Right renal pelvis (tissue), 4 donors: ENCODE results near the gene ZEB2. TPM values are rescaled to one million over a fixed set of nuclear protein-coding genes. Genes with fewer than 3 reads are reported as not detected.
A peak's percentile ranks its signal among the peaks of the same experiment; 100 is the strongest.

Experiments used
- DNase-seq, 4 donors: peaks; one replicate each; pipeline ENCODE4 v3.0.0-alpha.2; 2013; ENCODE audit warnings: low read depth in 4 of 4, low spot score in 3 of 4, missing footprints in 1 of 4
- polyA plus RNA-seq, 4 donors: library from polyadenylated mRNA; unstranded; fragments of 120-200 nt; gene quantifications; one replicate each; pipeline ENCODE4 v1.2.1, GENCODE V29; 2013; ENCODE audit not compliant: insufficient read length in 4 of 4

ZEB2 gene
- polyA plus RNA-seq, 4 donors: 113 to 148 (median 138) TPM

GRCh38 chr2:144431998-144432397 is 87.9 kb downstream of the ZEB2 start:
- DNase-seq: no peak

DNA sequence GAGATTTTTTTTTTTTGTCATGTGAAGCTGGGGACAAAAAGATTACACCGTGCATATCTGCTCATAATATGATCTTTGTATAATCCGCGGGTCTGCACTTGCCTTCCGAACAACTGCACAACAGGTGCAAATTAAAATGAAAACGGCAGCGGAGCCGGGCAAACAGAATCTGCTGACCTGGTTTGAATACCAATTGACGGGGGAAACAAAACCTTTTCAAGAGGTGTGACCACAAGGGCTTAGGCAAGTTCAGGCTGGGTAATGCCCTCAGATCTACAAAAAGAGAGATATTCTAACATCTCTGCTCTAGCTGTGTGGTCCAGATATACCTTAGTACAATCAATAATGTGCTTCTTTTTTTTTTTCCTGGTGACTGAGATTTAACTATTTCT is 88.5 kb downstream of the ZEB2 start:
- no peak for DNase-seq

- peak in 3 of 4 donors; percentile 59 to 67 (median 67) for DNase-seq
Observed at GRCh38 chr2:144430722-144431391, 89.1 kb downstream of the ZEB2 start.

DNA sequence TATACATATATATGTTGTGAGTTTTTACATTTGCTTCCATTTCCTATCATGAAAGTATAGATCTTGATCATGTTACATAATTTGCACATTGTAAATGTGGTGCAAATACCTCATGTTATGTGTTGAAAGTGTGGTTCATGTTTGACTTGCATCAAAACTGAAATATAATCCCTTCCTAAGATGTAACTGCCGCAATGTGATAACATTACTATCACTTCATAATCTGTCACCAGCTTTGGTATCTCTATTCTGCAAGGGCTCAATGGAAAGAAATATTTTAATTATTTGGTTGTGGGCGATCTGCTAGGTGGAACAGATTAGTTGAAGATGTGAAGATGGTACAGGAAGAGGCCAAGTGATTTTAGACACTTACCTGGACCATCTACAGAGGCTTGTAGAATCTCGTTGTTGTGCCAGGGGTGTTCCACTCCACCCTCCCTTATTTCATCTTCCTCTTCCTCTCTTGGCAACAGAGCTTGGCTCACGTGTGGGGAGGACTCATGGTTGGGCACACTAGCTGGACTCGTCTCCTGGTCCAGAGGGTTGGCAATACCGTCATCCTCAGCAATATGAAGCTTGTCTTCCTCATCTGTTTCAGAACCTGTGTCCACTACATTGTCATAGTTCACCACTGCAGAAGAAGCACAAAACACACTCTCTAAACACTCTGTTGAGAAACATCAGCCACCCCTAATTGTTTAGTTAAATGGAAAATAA is 90.4 kb downstream of the ZEB2 start:
- DNase-seq: no peak

DNA sequence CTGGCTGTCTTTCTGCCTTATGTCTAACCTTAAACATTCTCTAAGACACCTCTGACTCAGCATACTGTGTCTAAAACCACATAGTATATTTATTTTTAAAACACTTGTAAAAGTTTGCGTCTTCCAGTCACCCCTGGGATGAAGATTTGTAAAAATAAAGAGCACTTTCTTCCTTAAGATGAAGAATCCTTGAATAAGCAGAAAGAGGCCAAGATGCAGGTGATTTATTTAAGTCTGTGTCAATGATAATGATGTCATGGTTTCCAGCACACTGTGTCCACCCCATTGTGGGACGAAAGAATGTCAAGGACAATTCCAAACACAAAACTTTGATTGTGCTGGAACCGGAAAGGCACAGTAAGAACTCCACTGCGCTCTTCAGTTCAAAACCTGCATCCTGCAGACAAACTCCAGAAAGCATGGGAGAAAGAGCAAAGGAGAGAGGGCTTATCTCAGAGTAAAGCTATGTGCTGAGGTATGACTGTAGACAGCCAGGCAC is 92.9 kb downstream of the ZEB2 start:
- no peak for DNase-seq

GRCh38 chr2:144426355-144426754 is 93.6 kb downstream of the ZEB2 start:
- DNase-seq: no peak

- no peak for DNase-seq
Observed at GRCh38 chr2:144424559-144425240, 95.2 kb downstream of the ZEB2 start.

- DNase-seq: no peak
Observed at GRCh38 chr2:144421606-144422510, 98.1 kb downstream of the ZEB2 start.

DNA sequence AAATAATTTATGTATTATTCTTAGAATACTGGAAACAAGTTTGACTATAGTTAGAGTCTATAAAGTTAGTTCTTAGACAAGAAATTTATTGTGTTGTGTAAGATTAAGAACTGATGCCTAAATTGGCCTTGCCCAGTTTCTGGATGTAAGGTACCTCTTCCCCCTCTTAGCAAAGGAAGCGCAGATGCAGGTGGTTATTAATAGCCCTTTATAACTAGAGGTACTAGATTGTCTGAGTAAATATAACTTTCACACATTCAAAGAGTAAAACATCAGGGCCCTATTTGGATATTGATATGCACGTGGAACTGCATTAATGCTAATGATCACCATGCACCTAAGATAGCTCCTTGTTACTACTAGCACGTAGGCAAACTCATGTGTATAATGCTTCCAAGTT is 100.7 kb downstream of the ZEB2 start:
- DNase-seq: no peak

DNA sequence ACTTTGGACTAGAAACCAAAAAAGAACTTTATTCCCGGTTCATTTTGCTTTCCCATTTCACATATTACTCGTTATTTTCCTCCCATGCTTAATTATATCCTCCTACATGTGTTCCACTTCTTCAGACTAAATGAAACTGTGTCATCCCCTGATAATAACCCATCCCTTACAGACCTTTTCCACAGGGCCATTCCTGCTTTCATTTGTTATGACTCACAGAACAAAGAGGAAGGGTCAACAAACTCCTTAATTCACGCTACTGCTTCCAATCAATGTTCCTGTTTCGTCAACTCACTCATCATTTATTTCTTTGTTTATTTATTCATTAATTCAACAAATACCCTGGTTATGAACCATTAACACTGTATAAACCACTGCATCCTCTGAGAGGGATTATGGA is 104.5 kb downstream of the ZEB2 start:
- no peak for DNase-seq

DNA sequence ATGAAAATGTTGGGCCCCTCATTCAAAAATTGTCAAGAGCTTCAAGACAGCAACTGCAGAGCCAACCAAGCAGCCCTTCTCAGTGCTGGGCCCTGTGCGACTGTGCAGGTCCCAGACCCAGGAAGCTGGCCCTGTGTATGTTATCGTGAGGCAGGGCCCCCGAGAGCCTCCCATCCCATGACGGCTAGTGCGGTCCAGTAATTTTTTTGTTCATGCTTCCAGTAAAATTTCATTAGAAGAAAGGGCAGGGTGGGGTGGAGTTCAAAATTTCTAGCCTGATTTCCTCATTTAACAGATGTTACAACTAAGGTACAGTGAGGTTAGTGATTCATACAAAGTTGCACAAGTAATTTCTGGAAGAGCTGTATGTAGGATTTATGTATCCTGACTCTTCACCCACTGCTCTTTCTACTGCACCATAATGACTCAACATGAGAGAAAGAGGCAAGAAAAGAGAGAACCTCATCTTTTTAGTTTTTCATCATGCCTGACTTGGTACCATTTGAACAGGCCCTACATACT is 105.5 kb downstream of the ZEB2 start:
- DNase-seq: no peak

DNA sequence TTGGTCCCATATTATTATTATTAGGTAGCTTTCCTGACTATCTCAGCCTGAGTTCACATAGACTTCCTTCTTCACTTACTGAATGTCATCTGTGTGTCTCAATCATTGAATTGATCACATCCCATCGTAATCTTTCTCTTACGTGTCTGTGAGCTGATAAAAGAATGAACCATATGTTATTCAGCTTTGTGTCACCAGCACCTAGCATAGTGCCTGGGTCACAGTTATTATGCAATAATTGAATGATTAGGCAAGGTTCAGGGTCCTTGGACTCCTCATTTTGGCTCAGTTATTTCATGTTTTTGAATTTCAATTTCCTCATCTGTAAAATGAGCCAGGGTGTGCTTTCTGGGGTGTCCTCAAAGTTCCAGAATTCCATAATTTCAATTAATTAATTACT is 107.2 kb downstream of the ZEB2 start:
- no peak for DNase-seq

- no peak for DNase-seq
Observed at GRCh38 chr2:144411473-144411872, 108.4 kb downstream of the ZEB2 start.

DNA sequence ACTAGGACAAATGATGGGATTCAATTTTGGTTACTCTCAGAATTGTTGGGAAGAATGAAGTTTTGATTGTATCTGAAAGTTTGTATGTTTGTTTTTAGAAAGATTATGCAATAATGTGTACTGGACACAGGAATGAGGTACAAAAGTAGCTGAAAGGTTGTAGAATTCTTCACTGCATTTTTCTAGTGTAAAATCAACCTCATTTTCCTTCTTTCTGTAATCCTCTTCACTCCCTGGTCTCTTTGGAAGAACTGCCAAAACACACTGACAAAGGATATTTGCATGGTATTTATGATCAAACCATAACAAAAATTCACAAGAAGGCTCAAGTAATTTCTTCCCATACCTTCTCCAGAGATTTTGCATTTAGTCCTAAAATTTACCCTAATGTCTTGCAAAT is 110.7 kb downstream of the ZEB2 start:
- no peak for DNase-seq

DNA sequence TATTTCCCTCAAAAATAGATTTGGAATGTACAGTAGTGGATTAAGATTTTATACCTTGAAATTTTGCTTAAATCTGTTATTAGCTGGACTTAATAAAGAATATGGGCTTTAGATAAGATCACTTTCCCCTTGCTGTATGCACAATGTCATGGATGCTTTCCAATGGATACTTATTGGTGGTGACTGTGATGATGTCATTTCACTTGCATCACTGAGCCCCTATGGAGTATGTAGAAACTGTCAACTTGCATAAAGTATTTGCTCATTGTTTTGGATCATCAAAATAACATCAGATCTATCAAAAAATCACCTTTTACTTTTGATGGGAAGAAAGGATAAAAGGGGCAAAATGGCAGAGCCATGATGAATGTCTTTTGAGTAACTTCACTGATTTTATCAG is 112.7 kb downstream of the ZEB2 start:
- DNase-seq: no peak

DNA sequence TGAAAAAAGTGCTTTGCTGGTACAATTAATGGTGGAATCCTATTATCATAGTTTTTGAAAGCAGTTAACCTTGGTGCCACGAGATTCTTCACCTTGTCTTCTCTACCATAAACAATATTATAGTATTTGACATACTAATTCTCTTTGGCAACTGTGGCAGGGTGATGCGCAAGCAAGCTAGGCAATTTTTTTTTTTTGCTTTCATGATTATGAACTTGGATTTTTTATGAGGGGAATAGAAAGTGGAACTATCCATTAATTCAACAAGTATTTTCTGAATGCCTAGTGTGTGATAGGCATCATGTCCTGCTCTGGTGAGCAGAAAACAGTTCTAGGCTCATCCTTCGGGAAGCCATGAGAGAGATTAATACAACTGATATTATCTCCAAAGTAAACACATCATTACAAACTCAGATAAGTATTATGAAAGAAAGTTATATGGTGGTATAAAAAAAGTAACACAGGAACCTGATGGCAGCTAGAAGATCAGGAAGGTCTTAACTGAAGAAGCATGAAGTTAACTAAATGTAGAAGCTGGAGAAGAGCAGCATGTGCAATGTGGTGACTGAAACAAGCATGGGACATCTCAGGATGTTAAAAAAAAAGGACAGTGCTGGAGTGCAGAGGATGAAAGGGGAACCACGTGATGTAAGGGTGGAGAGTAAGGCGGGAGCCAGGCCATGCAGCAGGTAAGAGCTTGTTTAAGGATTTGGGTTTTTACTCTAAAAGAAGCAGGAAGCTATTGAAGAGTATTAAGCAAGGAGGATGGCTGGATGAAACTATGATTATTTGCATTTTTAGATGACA is 113.7 kb downstream of the ZEB2 start:
- DNase-seq: no peak

GRCh38 chr2:144405321-144405720 is 114.6 kb downstream of the ZEB2 start:
- DNase-seq: no peak

- DNase-seq: no peak
Observed at GRCh38 chr2:144404586-144405314, 115.2 kb downstream of the ZEB2 start.

DNA sequence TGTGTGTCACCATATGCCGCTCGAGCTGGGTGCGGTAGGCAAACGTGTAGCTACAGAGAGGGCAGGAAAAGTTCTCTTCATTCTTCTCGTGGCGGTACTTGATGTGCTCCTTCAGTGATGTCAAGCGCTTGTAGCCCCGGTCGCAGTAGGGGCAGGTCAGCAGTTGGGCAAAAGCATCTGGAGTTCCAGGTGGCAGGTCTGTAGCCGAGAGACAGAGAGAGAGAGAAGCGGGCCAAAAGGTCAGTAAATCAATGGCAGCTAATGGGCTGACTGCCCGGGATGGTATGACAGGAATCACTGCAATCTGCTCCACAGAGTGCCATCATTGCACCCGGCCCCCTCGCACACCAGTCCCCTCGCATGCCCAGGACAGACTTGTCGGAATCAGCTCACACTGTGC is 116.0 kb downstream of the ZEB2 start:
- DNase-seq: no peak
